NK-92 (cell line): ENCODE data around the gene CCDC7.
"Not testable (repeated sequence)": the region's sequence is repeated elsewhere in the genome, so short reads cannot be mapped to it uniquely, and the experiment has no call there.

Experiments
- DNase-seq: peaks from one replicate; lab custom pipeline; 2025; ENCODE audit not compliant: unreplicated experiment; lab: John Stamatoyannopoulos, UW

The CCDC7 gene

DNA sequence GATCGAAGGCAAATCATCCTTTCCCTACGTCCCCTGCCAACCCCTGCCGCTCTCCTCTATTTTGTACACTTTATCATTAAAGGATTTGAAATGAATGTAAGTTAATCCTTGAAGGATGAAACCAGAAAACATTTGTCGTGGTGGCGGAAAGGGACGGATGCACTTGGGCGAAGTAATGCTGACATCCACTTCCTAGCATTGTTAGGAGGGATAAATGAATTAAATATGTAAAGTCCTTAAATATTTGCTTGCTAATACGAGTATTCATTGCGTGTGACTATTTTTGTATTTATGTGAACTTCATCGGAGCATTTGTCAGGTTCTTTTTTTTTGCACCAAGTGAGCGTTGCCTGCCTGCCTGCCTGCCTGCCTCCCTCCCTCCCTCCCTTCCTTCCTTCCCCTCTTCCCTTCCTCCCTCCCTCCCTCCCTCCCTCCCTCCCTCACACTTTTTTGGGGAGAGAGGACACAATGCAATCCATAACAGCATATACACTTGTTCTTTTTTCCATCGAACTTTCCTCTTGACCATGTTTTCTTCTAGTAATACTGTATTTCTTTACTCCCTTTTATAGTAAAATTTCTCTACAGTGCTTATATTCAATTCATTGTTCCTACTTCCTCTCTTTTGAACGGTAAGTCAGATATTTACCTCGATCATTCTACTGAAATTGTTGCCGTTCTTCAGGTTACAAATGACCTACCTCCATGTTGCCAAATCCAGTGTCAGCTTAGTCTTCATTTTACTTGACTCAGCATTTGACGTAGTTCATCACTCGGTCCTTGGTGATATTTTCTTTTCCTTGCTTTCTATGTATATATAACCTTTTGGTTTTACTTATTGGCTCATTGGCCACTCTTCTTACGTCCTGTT is 831 bp downstream of the CCDC7 start:
- DNase-seq = no peak

DNA sequence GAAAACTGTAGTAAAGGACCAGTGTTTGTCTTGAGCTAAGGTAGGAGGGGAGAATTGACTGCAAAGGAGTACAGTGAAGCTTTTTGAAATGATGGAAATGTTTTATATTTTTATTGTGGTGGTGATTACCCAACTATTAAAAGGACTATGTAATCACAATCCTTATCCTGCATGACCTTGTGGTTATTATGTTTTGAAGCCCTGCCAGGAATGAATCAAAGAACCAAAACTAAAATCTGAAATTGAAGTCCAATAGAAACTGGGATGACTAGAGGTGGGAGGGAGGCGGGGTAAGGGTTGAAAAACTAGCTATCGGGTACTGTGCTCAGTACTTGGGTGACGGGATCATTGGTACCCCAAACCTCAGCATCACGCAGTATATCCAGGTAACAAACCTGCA is 8.2 kb downstream of the CCDC7 start:
- no peak for DNase-seq

DNA sequence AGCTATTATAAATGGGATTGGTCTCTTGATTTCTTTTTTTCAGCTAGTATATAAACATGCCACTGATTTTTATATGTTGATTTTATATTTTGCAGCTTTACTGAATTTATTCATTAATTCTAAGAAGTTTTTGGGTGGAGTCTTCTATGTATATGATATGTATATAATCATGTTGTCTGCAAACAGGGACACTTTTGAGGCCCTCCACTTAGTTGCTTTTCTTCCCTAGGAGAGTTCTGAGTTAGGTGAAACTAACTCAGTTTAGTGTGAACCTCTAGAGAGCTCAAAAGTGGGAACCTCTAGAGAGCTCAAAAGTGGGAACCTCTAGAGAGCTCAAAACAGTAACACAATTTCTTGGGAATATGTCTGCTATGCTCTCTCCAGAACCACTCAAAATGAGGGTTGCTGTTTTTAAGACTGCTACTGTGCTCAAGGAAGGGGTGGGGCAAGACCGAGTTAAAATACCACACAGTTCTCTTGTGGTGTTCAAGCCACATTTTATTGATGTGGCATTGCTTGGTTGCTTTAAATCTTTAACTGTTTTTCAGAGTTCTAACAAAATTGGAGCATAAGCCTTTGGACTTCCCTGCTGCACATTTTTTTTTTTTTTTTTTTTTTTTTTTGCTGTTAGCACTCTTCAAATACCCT is 13.2 kb downstream of the CCDC7 start:
- DNase-seq = no peak

DNA sequence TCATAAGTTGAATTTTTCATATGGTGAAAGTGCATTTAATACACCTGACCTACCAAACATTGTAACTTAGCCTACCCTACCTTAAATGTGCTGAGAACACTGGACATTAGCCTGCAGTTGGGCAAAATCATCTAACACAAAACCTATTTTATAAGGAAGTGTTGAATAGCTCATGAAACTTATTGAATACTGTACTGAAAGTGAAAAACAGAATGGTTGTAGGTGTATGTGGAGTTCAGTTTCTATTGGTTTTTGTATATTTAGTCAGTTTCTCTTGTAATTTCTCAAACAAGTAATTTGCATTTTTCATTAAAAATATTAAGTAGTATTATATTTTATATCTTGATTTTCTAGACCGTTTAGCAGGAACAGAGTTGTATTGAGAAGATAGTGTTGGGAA is 15.3 kb downstream of the CCDC7 start:
- DNase-seq = no peak

DNA sequence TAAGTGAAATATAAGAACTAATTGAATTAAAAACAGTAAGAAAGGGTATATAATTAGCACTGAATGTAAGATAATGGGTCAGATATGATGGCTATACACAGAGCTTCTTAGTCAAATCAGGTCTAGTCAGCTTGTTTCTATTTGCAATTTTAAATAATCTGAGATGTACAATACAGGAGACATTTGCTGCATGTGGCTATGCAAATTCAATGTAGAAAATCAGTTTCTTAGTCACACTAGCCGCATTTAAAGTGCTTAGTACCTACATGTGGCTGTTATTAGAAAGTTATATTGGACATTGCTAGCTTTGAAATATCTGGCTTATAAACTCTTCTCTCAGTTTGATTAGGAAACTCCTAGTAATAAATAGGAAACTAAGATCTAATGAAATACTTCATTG is 25.3 kb downstream of the CCDC7 start:
- no peak for DNase-seq

DNA sequence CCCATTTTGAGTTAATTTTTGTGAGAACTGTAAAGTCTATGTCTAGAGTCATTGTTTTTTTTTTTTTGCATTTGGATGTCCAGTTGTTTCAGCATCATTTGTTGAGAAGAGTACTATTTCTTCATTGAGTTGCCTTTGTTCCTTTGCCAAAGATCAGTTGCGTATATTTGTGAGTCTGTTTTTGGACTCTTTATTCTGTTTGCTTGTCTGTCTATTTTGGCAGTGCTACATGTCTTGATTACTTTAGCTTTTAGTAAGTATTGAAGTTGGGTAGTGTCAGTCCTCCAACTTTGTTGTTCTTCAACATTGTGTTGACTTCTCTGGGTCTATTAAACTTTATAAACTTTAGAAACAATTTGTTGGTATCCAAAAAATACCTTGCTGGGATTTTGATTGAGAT is 31.6 kb downstream of the CCDC7 start:
- no peak for DNase-seq

DNA sequence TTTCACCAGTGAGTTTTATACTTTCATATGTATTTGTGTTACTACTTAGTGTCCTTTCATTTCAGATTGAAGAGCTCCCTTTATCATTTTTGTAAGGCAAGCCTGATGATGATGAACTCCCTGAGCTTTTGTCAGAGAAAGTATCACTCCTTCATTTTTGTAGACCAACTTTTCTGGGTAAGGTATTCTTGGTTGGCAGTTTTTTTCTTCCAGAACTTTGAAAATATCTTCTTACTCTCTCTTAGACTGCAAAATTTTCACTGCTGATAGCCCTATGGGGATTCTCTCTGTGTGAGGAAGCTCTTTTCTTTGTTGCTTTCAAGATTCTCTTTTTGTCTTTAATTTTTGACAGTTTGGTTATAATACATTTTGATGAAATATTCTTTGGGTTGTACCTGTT is 35.7 kb downstream of the CCDC7 start:
- DNase-seq = no peak

DNA sequence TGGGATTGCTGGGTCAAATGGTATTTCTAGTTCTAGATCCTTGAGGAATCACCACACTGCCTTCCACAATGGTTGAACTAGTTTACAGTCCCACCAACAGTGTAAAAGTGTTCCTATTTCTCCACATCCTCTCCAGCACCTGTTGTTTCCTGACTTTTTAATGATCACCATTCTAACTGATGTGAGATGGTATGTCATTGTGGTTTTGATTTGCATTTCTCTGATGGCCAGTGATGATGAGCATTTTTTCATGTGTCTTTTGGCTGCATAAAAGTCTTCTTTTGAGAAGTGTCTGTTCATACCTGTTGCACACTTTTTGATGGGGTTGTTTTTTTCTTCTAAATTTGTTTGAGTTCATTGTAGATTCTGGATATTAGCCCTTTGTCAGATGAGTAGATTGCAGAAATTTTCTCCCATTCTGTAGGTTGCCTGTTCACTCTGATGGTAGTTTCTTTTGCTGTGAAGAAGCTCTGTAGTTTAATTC is 37.1 kb downstream of the CCDC7 start:
- DNase-seq = not testable (repeated sequence)

DNA sequence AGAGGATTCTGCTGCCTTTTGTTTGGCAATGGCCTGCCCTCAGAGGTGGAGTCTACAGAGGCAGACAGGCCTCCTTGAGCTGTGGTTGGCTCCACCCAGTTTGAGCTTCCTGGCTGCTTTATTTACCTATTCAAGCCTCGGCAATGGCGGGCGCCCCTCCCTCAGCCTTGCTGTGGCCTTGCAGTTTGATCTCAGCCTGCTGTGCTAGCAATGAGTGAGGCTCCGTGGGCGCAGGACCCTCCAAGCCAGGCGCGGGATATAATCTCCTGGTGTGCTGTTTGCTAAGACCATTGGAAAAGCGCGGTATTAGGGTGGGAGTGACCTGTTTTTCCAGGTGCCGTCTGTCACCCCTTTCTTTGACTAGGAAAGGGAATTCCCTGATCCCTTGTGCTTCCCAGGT is 42.1 kb downstream of the CCDC7 start:
- DNase-seq = not testable (repeated sequence)

DNA sequence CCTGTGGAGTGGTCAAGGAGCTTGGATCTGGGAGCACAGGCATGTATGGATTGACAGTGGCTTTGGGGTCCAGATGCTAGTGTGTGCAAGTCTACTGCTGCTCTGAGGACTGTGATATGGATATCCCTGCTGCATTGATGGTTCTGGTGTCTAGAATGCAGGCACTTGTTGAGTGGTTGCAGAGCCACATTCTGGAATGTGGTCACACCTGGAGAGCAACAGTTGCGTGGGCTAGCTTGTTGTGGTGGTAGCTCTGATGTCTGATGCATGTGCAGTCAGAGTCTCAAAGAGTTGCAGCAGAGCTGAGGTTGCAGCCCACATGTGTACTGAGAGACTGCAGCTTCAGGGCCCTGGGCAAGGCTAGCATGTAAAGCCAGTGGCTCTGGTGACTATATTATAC is 43.2 kb downstream of the CCDC7 start:
- no peak for DNase-seq

DNA sequence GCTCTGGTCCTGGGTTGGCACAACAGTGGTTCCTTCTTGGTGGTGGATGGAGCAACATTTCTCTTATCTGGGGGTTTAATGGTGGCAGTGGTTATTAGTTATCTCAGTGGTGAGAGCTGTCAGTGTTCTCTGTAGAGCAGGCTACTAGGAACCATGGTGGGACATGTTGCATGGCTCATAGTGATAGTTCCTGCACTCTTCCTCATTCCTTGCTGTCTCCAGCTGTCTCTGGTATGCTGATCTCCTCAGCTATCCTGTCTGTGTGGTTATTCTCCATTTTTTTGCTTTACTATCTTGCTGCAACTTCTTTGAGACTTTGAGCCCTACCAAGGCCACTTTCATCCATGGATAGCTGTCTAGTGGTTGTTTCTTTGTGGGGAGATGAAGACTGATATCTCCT is 44.0 kb downstream of the CCDC7 start:
- DNase-seq = no peak

DNA sequence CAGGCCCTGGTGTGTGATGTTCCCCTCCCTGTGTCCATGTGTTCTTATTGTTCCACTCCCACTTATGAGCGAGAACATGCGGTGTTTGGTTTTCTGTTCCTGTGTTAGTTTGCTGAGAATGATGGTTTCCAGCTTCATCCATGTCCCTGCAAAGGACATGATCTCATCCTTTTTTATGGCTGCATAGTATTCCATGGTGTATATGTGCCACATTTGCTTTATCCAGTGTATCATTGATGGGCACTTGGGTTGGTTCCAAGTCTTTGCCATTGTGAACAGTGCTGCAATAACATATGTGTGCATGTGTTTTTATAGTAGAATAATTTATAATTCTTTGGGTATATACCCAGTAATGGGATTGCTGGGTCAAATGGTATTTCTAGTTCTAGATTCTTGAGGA is 48.6 kb downstream of the CCDC7 start:
- not testable (repeated sequence) for DNase-seq

DNA sequence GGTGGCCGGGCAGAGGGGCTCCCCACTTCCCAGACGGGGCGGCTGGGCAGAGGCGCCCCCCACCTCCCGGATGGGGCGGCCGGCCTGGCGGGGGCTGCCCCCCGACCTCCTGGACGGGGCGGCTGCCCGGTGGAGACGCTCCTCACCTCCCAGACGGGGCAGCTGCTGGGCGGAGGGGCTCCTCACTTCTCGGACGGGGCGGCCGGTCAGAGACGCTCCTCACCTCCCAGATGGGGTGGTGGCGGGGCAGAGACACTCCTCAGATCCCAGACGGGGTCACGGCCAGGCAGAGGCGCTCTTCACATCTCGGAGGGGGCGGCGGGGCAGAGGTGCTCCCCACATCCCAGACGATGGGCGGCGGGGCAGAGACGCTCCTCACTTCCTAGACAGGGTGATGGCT is 54.2 kb downstream of the CCDC7 start:
- DNase-seq = not testable (repeated sequence)

DNA sequence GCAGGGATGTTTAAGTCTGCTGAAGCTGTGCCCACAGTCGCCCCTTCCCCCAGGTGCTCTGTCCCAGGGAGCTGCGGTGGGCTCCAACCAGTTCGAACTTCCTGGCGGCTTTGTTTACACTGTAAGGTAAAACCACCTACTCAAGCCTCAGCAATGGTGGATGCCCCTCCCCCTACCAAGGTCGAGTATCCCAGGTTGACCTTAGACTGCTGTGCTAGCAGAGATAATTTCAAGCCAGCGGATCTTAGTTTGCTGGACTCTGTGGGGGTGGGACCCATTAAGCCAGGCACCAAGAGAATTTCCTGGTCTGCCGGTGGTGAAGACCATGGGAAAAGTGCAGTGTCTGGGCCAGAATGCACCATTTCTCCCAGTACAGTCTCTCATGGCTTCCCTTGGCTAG is 56.0 kb downstream of the CCDC7 start:
- DNase-seq = no peak

DNA sequence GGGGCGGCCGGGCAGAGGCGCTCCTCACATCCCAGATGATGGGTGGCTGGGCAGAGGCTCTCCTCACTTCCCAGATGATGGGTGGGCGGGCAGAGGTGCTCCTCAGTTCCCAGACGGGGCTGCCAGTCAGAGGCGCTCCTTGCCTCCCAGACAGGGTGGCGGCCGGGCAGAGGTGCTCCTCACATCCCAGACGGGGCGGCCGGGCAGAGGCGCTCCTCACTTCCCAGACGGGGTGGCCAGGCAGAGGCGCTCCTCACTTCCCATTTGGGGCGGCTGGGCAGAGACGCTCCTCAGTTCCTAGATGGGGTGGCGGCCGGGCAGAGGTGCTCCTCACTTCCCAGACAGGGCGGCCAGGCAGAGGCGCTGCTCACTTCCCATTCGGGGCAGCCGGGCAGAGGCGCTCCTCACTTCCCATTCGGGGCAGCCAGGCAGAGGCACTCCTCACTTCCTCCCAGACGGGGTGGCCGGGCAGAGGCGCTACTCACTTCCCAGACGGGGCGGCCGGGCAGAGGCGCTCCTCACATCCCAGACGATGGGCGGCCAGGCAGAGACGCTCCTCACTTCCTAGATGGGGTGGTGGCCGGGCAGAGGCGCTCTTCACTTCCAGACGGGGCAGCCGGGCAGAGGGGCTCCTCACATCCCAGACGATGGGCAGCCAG is 60.0 kb downstream of the CCDC7 start:
- DNase-seq = not testable (repeated sequence)

DNA sequence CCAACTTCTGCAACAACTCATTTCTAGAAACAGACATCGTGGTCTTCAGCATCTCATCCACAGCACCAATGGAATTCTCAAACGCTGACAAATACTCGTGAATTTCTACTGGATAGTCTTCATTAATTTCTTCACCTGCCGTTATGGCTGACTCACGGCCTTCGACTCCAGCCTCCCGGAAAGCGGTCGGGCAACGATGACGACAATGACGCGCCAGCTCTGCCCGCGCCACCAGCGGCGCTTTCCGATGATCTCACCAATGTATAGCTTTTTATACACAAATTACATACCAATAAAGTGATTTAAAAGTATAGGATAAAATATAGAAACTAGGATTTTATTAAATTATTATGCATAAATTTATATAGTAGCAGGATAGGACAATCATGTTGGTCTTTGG is 65.7 kb downstream of the CCDC7 start:
- no peak for DNase-seq

DNA sequence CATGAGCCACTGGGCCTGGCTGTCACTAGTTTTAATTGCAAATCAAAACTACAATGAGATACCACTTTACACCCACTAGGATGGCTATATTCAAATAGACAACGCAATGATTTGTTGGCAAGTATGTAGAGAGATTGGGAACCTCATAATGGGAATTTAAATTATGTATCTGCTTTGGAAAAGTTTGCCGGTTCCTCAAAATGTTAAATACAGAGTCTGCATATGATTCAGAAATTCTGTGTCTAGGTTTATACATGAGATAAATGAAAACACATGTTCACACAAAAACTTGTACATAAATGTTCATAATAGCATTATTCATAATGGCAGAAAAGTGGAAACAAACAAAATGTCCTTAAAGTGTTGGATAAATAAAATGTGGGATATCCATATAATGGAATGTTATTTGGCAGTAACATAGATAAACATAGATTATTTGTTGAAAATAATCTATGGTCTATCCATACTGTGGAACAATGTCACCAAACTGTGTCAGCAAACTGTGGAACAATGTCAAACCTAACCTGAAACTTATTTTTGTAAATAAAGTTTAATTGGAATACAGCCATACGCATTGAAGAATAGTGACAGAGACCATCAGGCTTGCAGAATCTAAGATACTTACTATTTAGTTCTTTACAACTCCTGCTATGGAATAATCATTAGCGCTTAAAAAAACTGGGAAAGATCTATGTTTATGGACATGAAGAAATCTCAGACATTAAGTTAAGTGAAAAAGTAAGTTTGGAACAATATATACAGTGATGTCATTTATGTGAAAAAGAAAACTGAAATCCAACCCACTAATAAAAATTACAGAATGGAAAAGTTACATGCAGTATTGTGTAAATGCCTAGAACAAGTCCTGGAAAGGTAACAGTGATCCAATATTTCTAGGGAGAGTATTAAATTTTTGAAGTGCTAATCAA is 70.9 kb downstream of the CCDC7 start:
- DNase-seq = no peak

DNA sequence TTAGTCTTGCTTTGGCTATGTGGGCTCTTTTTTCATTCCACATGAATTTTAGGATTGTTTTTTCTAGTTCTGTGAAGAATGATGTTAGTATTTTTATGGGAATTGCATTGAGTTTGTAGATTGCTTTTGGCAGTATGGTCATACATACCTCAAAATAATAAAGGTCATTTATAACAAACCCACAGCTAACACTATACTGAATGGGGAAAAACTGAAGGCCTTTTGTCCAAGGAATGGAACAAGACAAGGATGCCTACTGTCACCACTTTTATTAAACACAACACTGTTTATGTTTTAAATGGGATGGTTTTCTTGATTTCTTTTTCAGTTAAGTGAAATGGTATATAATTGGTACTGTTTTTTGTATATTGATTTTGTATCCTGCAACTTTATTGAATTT is 84.3 kb downstream of the CCDC7 start:
- DNase-seq = no peak

DNA sequence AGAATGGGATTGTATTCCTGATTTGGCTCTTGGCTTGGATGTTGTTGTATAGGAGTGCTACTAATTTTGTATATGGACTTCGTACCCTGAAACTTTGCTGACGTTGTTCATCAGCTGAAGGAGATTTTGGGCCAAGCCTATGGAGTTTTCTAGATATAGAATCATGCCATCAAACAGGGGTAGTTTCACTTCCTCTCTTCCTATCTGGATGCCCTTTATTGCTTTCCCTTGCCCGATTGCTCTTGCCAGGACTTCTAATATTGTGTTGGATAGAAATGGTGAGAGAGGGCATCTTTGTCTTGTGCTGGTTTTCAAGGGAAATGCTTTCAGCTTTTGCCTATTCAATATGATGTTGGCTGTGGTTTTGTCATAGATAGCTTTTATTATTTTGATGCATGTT is 92.3 kb downstream of the CCDC7 start:
- DNase-seq = no peak

DNA sequence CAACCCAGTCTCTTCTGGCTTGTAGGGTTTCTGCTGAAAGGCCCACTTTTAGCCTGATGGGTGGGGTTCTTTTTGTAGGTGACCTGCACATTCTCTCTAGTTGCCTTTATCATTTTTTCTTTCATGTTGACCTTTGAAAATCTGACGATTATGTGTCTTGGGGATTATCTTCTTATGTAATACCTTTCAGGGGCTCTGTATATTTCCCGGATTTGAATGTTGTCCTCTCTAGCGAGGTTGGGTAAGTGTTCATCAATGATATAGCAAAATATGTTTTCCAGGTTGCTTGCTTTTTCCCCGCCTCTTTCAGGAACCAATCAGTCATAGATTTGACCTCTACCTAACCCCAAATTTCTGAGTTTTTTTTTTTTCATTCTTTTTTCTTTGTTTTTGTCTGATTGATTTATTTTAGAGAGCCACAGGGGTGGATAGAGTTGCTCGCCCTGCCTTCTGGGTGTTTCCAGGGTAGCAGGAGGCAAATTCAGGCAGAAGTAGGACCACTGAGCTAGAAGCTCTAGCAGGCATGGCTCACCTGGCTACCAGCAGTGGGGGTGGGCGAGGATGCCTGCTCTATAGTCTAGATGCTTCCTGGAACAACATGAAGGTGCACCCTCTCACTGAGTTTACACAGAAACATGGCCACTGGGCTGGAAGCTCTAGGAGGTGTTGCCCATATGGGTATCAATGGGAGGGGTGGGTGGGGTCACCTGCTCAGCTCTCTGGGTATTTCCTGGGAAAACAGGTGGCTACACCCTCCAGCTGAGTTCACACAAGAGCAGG is 94.9 kb downstream of the CCDC7 start:
- DNase-seq = no peak
